Retina (tissue), 1 donor: ENCODE results near the gene POLR2J2.
"Not testable (repeated sequence)": the region's sequence is repeated elsewhere in the genome, so short reads cannot be mapped to it uniquely, and the experiment has no call there.

Experiments
- DNase-seq: peaks from one replicate; pipeline ENCODE4 v3.0.0-alpha.2; 2016

POLR2J2 gene

DNA sequence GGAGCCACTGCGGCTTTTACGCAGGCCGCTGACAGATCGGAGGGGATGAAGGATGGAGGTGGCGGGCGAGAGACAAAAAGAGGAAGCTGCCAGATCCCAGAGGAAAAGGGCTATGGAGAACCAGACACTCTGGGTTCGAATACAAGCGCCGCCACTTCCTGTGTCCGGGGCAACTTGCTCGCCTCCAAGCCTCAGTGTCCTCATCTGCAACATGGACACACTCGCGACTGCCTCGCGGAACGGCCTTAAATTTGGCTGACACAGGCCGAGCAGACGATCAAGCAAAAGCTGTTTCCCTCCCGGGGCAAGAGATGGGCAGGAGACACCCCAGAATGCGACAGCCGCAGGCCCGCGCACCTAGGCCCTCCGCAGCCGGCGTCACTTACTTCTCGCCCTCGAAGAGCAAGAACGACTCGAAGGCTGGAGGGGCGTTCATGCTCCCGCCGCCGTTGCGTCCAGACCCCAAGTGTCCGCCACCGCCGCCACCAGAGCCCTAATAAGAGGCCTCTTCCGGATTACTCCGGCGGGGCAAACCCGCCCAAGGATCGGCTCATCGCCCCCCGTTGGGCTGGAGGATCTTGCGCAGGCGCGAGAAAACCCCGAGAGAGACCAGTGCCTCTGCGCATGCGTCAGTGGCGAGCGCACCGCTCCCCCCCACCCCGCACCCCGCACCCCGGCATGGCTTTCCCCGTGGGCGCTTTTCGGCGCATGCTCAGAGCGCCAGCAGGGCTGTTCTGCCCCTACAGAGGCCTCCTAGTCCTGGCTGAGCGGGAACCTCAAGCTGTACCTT is at the start of gene POLR2J2:
Gene POLR2J2 (minus strand): TSS at position 498 of the 790 bp plus-strand sequence. CDS start 62 bp downstream, at position 436.
- DNase-seq = peak; percentile 89

DNA sequence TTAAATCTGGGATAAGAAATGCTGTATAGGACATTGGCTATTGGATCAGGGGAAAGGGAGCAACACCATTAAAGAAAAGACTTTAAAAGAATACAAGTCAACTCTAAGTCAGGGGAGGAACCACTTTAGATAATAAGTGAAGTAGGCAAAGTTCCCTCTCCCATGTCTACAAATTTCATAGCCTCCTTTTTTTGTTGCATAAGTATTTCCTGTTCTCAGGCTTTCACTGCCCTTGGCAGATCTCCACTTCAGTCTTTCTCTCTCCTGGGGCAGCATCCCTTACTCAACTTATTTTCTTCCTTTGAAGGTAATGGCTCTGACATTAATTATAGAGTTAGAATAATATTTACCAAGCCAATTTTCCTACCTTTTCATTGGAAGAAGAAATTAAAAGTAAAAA is 47.0 kb upstream of the POLR2J2 start:
- not testable (repeated sequence) for DNase-seq

DNA sequence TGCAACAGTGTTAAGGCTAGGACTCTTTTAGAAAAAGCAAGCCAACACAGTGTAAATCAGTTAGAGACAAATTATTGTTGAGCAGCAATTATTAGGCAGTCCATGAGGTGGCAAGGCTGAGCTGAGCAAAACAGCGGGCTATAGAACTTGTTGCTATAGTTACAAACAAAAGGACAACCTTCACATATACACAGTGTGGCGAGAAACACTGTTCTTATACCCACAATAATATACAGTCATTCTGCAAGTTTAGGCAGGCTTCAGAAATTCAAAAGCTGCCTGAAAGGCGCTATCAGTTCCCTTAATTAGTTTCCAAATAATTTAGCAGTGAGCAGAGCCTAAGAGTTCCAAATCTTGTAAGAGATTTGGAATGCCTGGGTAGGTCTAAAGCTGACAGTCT is 44.3 kb upstream of the POLR2J2 start:
- peak; percentile 2 for DNase-seq

DNA sequence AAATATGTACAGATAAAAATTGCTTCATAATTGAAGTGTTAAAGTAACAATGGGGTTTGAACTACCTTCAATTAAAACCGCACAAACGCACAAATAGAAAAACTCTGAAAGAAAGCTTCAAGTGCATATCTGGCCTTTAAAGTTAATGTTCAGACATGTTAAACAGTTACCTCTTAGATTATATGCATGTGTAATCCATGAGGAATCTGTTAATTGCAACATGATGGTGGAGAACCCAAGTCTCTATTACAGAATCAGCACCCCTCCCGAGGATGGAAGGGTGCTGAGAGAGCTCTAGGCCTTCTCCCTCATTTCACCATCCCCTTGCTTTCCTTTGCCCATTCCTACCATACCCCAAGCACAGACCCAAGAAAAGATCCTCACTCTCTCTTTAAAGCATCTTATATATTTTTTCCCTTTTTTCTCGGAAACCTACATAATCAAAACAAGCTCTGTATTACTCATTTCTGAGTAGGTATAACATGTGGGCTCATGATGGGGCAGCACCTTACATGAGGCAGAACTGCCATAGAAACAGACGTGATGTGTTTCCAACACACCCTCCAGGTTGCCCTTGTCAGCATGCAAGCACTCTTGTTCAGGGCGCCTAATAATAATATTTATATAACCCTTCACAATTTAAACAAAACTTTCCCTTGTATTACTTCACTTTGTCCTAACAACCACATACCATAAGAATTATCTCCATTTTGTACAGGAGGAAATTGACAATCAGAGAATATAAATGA is 43.5 kb upstream of the POLR2J2 start:
- DNase-seq = not testable (repeated sequence)

DNA sequence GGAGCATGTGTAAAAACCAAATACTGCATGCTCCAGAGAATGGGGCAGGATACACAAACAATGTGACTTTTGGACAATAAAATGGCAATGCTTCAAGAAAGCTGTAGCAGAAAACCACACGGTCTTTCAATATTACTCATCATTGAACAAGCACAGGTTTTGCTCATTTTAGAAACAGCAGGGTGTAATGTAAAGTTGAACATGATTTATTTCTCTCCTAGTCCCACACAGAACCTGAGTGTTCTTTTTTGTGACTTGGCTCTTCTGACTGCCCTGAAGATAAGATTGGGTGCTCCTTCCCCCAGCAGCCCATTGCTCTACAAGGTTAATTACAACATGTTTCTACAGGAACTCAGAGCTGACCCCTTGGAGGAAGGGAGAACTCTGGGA is 42.2 kb upstream of the POLR2J2 start:
- DNase-seq = not testable (repeated sequence)

DNA sequence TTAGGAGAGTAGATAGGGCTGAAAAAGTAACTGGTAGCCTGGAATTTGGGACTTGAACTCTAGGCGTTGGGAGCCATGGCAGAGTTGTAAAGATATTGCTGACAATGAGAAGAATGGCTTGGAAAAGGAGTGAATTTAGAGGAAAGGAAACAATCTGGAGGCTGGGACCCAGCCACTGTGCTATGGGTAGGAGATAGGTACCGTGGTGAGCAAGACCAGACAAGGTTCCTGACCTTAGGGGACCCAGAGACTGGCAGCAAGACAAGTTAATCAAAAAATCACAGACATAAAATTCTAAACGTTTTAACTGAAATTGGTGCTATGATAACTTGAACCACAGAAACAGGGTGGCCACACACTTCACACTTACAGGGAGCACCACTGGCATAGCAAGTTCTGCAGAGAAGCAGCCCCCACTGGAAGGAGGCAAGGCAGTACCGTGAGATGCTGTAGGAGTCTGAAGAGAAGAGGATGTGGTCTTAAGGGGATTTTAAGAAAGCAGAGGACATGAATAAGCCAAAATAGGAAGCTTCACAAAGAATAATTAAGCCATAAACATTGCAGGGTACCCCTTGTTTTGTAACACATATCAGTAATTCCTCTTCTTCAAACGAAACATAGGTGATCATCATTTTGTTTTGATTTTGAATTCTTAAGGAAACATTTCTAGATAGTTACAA is 41.7 kb upstream of the POLR2J2 start:
- not testable (repeated sequence) for DNase-seq

DNA sequence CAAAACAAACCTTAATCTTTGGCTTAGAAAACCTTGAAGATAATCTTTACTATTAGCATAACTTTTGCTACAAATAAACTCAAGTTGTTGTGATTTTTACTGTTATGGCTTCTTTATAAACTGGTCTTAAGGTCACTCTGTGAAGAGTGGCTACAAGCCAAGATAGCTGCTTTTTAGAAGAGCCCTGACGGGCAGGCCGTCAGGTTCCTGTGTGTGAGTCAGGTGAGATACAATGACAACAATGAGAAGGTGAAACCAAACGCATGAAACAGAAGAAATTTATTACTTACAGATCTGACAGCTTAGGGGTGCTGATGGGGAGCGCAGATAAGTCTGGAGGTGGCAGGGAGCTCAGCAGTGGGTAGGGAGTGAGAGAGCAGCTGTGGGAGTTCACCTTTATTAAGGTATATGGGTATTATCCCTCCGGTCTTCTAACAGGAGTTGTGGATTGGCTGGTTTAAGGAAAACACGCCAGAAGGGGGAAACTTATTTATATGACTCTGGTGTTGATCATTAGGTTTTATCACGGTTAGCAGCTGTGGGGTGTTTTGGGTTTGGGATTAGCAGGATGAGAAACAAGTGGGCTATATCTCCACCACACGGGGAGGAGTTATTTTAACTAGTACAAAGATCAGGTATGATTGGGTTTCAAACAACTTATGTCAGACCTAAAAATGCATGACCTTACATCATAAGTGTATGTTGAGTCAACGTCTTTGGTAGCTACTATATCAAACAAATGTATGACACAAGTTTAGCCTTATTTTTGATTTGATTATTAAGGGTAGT is 27.7 kb upstream of the POLR2J2 start:
- DNase-seq = not testable (repeated sequence)

DNA sequence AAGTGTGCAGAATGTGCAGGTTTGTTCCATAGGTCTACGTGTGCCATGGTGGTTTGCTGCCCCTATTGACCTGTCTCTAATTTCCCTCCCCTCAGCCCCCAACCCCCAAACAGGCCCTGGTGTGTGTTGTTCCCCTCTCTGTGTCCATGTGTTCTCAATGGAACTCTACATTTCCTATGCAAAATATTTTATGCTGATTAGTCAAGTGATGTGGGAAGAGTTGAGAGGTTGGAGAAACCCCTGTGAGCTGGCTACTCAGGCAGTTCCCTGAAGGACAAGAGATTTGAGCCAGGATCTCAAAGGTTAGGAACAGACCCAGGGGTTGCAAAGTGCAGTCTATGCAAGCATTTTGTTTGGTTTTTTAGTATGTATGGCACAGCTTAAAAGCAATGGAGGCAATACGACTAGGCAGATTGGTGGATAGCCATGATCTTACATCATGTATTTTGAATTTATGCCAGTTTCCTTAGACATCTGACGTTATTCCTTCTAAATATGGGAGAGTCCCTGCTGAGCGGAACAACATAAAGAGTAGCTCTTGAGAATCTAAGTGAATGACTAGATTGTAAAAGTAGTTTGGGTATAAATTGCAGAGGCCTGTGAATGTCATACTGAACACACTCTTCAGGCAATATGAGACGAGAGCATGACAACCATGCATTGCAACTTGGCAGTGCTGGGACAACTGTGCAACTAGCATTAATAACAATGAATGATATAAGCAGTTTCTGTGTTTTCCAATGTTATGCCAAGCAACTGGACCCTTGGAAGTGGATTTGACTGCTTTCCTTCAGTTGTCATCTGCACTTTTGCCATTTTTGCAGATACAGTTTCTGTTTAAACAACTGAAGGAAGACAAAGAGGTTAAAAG is 26.4 kb upstream of the POLR2J2 start:
- DNase-seq = not testable (repeated sequence)

DNA sequence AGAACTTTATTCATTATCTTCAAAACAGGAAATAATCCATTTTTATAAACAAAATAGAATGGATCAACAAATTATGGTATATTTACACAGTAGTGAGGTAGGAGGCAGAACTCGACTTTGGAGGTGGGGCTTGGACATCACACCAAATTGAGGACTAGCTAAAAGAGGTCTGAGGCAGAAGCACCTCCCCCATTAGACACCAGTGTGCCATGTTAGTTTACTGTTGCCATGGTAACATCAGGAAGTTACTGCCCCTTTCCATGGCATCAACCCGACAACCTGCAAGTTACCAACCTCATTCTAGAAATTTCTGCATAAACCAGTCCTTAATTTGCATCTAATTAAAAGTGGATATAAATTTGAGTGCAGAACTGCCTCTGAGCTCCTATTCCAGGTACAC is 24.5 kb upstream of the POLR2J2 start:
- not testable (repeated sequence) for DNase-seq

DNA sequence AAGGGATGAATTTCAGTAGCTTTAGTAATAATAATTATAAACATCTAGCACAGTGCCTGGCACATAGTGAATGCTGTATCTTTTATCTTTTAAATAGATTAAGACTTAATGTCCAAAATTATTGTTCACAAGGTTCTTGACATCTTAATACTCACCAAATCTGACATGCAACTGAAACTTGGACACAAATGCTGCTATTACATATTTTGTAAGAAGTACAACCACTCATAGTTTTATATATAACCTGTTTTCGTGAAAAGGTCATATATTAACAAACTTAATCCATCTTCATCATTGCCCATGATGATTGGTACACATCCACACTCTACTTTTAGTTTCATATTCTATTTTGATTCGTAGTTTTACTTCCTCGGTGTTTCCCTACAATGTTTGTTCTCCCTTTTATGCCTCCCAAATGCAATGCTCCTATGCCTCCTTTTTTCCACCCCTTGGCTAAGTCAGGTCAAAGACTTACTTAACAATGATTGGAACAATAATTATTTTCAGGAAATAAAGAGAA is 23.6 kb upstream of the POLR2J2 start:
- DNase-seq = not testable (repeated sequence)

DNA sequence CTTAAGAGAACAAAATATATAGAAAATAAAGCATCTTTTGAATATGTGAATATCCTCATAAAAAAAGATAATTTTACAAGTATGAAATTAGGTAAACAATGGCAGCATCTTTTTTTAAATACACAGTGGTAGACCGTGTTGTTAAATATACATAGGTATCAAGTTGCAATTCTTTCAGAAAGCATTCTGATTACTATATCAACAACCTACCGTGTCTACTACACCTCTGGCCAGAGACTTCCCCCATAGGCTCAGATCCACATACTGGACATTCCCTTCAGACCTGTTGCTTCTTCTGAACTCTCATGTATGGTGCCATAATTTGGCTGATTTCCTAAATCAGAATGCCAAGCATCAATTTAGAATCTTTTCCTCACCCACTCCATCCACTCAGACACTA is 22.5 kb upstream of the POLR2J2 start:
- not testable (repeated sequence) for DNase-seq

DNA sequence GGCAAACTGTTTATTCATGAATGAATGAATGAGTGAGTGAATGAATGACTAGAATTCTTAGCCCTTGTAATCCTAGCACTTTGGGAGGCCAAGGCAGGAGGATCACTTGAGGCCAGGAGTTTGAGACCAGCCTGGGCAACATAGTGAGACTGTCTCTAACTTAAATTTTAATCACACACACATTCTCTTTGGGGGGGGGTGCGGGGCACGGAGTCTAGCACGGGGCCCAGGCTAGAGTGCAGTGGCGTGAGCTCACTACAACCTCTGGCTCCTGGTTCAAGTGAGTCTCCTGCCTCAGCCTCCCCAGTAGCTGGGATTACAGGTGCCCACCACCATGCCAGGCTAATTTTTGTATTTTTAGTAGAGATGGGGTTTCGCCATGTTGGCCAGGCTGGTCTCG is 19.1 kb upstream of the POLR2J2 start:
- DNase-seq = not testable (repeated sequence)

DNA sequence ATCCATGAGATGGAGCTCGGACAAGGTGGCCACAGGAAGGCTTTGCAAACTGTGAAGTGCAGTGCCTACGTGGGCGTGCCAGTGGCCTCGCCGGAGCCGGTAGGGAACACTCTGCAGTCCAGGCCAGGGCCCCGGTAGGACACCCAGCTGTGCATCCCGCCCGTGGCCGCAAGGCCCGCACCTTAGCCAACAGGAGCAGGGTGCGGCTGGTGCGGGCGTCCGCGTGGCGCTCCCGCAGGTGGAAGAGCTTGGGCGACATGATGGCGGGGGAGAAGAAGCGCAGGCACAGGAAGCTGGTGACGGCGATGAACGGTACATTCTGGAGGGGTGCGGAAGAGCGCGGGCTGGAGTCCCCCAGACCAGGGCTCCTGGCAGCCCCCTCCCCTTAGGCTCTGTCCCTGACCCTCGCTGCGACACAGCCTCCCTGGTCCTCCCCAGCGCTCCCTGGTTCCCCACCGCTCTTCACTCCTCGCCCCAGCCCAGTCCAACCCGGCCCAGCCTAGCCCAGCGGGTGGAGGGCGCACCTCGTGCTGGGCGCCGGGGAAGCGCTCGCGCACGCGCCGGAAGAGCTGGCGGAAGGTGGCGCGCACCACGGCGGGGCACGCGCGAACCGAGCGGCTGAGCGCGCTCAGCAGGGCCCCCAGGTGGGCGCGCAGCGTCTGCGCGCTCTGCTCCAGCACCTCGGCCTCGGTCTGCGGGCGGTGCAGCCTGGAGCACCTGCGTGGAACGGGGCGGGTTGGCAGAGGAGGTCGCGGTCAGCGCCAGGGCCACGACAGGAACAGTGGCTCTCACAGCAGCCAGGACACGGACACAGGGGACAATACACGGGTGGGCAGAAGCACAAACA is 18.2 kb upstream of the POLR2J2 start:
- not testable (repeated sequence) for DNase-seq

DNA sequence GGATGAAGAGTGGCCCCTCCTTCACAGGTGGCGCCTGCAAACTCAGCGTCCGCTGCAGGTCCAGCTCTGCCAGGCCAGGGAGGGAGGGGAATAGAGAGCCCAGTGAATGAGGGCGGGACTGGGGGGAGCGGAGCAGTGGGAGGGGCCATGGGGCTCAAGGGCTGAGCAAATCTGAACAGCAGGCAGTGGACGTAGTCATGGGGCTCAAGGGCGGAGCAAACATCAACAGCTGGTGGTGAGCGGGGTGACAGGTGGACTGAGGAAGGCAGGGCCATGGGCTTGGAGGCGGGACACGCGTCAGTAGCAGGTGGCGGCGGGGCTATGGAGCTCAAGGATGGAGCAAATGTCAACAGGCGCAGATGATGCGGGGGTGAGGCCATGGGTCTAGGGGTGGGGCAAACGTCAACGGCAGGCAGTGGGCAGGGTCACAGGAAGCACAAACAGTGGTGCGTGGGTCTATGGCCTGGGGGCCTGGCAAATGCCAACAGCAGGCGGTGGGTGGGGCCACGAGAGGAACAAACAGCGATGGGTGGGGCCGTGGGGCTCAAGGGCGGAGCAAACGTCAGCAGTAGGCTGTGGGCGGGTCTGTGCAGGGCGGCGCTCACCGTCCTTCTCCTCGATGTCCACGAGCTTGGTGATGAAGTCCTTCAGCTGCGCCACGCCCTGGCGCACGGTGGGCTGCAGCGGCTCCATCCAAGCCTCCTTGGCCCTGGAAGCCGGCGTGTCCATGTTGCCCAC is 17.0 kb upstream of the POLR2J2 start:
- DNase-seq = not testable (repeated sequence)

DNA sequence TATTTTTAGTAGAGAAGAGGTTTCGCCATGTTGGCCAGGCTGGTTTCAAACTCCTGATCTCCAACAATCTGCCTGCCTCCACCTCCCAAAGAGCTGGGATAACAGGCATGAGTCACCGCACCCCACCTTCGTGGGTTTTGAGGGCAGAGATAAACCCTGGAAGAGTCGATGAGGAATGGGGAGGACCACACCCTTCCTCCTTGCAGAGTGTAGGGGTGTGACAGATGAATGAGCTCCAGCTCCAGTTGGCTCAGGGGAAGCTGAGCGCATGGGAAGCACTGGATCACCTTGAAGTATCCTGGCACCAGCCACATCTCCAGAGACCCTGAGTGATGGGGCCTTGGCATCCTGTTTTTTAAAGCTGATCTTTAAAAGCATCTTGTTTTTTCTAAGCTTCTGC is 11.1 kb upstream of the POLR2J2 start:
- DNase-seq = not testable (repeated sequence)

DNA sequence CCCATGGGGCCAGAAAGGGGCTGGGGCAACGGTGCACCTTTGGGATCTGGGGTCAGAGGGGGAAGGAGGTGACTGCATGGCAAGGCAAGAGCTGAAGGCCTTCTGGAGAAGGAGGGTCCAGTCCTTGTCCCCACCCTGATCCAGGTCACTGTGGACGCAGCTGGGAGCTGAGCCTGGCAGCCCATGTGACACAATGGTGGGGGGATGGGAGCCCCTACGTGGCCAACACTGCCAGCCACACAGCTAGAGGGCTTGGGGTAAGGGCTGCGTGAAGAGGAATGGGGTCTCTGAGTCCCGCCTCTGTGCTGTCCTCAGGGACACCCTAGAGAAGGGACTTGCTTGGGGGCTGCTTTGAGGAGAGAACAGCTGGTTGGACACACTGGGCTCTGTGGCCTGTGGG is 9.3 kb upstream of the POLR2J2 start:
- DNase-seq = not testable (repeated sequence)

DNA sequence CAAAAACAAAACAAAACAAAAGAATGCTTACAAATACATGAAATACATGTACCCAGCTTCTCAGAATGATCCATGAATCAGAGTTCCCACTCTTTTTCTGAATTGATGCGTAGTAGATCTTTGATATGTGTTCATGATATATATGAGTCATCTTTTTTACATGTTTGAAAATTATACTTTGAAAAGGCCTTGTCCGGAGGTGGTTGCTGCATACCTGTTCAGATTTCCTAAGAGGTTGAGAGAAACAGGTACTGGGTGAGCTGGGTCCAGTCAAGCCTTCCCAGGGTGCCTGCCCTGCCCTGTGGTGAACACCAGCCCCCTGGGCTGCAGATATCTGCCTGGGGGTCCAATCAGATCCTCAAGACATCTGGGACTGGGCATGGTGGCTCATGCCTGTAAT is 4.1 kb upstream of the POLR2J2 start:
- not testable (repeated sequence) for DNase-seq

DNA sequence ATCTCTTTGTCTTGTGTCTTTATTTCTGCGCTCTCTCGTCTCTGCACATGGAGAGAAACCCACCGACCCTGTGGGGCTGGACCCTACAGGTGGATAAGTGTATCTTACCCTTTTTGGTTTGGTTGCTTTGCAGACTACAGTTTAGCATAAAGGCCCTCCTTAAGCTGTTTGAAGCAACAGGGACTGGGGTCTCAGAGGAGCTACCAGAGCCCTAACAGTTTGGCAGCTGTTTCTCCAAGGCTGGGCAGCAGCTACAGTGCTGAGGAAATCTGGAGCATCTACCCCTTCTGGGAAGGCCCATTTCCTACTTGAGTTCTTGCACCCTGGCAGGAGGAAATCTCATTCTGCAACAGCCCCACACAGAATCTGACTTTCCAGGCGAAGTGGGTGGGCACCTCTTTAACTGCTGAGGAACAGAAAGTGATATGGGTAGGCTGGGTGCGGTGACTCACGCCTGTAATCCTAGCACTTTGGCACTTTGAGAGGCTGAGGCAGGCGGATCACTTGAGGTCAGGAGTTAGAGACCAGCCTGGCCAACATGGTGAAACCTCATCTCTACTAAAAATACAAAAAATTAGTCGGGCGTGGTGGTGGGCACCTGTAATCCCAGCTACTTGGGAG is 2.1 kb upstream of the POLR2J2 start:
- DNase-seq = not testable (repeated sequence)

DNA sequence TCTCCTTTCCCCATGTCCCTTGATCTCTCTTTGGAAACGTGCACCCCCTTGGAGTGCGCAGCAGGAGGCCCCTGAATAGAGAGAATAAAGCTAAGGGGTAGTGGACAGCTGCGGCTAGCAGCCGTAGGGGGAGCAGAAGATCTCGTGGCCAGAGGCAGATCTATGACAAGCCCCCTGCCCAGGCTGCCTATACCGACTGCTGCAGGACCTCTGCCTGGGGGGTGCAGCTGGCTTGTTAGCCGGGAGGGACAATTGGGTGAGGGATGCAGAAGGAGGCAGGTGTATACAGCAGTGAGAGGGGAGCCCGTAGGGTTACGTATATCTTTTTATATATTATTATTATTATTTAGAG is 469 bp upstream of the POLR2J2 start:
- DNase-seq = not testable (repeated sequence)
